ENCODE results near the gene TAGLN2. TPM values are rescaled to one million over a fixed set of nuclear protein-coding genes. Genes with fewer than 3 reads are reported as not detected.

TAGLN2 gene
- total and polyA plus RNA-seq, 10 of the 15 experiments (the other 5 are each of a cell fraction or from before 2014, with no cell fraction given): 155 to 611 (median 363) TPM

GRCh38 chr1:159923203-159924024, 1.9 kb downstream of the TAGLN2 start (continued):
- TF ChIP-seq CUX1 (IDR thresholded peaks at IDR 0.05; ENCODE audit: insufficient replicate concordance, low read depth, low read length) (no peak), IKZF2 (IDR thresholded peaks at IDR 0.05) (peak; percentile 98), USF2 (IDR thresholded peaks at IDR 0.05; ENCODE audit: borderline replicate concordance, low read depth, low read length) (no peak), KAT2A (conservative IDR thresholded peaks at IDR 0.05; ENCODE audit: control insufficient read depth, low read depth, low read length) (no peak), POLR2AphosphoS2 (IDR thresholded peaks at IDR 0.05; ENCODE audit: low read depth, low read length) (peak; percentile 64), TCF3 (IDR thresholded peaks at IDR 0.05; ENCODE audit: borderline replicate concordance, insufficient read depth, low read depth, low read length) (peak; percentile 71), SUZ12 (IDR thresholded peaks at IDR 0.05; ENCODE audit: unreplicated experiment) (no peak), YY1 (IDR thresholded peaks at IDR 0.05; ENCODE audit: low read depth, low read length) (0 out of 2 replicates have a peak, but pooled peaks have one; percentile 5), BRCA1 (IDR thresholded peaks at IDR 0.05; ENCODE audit: low read depth, low read length) (no peak), ELK1 (IDR thresholded peaks at IDR 0.05; ENCODE audit: low read depth, low read length) (no peak), MEF2A (IDR thresholded peaks at IDR 0.05; ENCODE audit: insufficient read depth, low read depth, low read length) (0 out of 2 replicates have a peak, but pooled peaks have one; percentile 37), ZNF622 (IDR thresholded peaks at IDR 0.05) (no peak), RFX5 (IDR thresholded peaks at IDR 0.05; ENCODE audit: low read depth, low read length) (no peak), E4F1 (IDR thresholded peaks at IDR 0.05; ENCODE audit: borderline replicate concordance, partially characterized antibody) (peak; percentile 17), NFYA (IDR thresholded peaks at IDR 0.05; ENCODE audit: borderline replicate concordance, low read depth, low read length) (no peak), GABPA (IDR thresholded peaks at IDR 0.05; ENCODE audit: low read depth) (no peak), MYC (IDR thresholded peaks at IDR 0.05; ENCODE audit: insufficient read depth, insufficient read length, insufficient replicate concordance, low read length, severe bottlenecking) (no peak), POLR2AphosphoS5 (IDR thresholded peaks at IDR 0.05; ENCODE audit: low read length) (peak; percentile 86)

Measured in GM12878 (cell line).